PC-3 (cell line): ENCODE measurements around the gene NLRP3.

ENCODE experiments used
- EZH2 ChIP-seq: fragments of 300-600 bp; sonication (generic); IDR thresholded peaks from one replicate; pipeline ENCODE4 v1.6.1; 2017; ENCODE audit warnings: antibody characterized with exemption, mild to moderate bottlenecking, low read length; ENCODE audit not compliant: unreplicated experiment
- TF ChIP-seq, protein P1 (sequence below): fragments of 300-600 bp; sonication (generic); conservative IDR thresholded peaks from 2 replicates; pipeline ENCODE4 v1.5.1; 2017; ENCODE audit warnings: antibody characterized with exemption, low read depth, mild to moderate bottlenecking, low read length

DNA sequence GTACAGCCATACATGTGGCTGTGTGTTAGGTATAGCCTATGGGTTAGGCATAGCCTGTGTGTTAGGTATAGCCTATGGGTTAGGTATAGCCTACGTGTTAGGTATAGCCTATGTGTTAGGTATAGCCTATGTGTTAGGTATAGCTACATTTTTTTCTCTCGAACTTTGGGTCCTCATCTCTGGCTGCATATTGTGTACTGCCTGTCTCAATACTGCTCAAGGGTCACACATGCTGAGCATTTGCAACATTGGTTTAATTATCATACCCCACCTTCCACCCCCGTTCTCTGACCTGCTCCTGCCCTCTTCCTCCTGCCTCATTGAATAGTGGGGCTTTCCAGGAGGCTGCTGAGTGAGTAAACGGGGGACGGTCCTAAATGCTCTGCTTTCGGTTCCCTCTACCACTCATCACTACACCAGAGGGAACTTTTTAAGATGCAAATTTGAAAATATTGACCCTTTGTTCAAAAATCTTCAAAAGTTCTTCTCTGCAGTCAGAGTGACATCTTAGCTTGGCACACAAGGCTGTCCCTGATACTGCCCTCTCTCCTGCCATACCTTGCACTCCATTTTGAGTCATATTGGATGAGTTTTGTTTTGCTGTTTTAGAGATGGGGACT lies 24.1 kb downstream of the NLRP3 start:
- no peak for TF ChIP-seq EZH2
- TF ChIP-seq, protein P1, sequence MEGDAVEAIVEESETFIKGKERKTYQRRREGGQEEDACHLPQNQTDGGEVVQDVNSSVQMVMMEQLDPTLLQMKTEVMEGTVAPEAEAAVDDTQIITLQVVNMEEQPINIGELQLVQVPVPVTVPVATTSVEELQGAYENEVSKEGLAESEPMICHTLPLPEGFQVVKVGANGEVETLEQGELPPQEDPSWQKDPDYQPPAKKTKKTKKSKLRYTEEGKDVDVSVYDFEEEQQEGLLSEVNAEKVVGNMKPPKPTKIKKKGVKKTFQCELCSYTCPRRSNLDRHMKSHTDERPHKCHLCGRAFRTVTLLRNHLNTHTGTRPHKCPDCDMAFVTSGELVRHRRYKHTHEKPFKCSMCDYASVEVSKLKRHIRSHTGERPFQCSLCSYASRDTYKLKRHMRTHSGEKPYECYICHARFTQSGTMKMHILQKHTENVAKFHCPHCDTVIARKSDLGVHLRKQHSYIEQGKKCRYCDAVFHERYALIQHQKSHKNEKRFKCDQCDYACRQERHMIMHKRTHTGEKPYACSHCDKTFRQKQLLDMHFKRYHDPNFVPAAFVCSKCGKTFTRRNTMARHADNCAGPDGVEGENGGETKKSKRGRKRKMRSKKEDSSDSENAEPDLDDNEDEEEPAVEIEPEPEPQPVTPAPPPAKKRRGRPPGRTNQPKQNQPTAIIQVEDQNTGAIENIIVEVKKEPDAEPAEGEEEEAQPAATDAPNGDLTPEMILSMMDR, result no peak
